GM18858 (cell line): ENCODE measurements around the gene ABITRAM.
"Not testable (repeated sequence)": the region's sequence is repeated elsewhere in the genome, so short reads cannot be mapped to it uniquely, and the experiment has no call there.

Experiments
- ATAC-seq: cut with Tn5 transposase; IDR thresholded peaks from one replicate; pipeline ENCODE4 v1.9.1; 2021; ENCODE audit not compliant: unreplicated experiment

Gene ABITRAM

GRCh38 chr9:108924466-108924865, 9.7 kb upstream of the ABITRAM start:
- ATAC-seq: no peak

DNA sequence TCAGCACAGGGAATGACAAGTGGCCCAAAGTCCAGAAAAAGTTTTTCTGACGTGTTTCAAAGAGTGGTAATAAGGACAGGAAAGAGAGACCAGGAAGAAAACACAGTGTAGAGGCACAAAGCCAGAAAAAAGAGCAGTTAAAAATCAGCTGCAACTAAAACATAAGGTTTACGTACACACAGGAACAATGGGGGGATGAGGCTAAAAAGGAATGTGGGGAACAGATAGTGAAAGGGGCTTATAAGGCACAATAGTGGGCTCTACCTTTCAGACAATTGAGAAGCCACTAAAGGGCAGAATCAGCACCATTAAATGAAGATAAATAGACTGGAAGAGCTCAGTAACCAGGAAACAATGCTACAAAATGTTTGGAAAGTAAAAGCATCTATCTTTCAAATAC, 5.8 kb upstream of the ABITRAM start:
- no peak for ATAC-seq

GRCh38 chr9:108933231-108933717, 926 bp upstream of the ABITRAM start:
- no peak for ATAC-seq

GRCh38 chr9:108933718-108934322, 380 bp upstream of the ABITRAM start, which contains the start of gene ELP1:
ELP1 (minus strand) TSS chr9:108934124; CDS start chr9:108931146, 2,978 bp downstream.
- peak; percentile 84 for ATAC-seq

GRCh38 chr9:108937561-108938305, 3.5 kb downstream of the ABITRAM start:
- ATAC-seq: no peak

DNA sequence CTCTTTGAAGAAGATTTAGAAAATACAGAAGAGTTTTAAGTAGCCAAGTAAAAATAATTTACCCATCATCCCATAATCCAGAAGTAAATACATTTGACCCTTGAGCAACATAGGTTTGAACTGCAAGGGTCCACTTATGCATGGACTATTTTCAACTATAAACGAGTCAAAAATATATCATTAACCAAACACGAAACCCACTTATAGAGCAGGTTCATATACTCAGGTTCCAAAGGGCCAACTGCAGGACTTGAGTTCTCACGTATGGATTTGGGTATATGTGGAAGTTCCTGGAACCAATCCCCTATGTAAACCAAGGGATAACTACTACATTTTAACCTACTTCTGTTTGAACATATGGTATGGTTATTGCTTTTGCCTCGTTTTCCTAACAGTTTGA, 5.8 kb downstream of the ABITRAM start:
- no peak for ATAC-seq

DNA sequence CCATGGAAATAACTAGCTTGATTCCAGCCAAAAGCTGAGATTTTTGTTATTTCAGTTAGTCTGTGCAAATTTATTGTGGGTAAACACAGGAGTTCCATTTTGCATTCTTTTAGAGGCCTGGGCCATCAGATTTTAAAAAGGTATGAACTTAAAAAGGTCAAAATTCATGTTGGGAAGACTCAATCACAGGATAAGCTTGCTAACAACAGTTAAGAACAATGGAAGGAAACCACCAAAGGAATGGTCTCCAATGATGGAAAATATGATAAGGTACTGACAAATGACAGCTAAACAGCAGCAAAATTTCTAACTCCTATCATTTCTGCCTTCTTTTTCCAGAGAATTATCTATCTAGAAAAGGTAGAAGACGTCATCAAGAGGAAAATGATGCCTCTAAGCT, 16.0 kb downstream of the ABITRAM start:
- no peak for ATAC-seq

GRCh38 chr9:108951578-108951977, 17.4 kb downstream of the ABITRAM start:
- ATAC-seq: no peak

GRCh38 chr9:108953983-108954574, 19.9 kb downstream of the ABITRAM start:
- ATAC-seq: no peak

DNA sequence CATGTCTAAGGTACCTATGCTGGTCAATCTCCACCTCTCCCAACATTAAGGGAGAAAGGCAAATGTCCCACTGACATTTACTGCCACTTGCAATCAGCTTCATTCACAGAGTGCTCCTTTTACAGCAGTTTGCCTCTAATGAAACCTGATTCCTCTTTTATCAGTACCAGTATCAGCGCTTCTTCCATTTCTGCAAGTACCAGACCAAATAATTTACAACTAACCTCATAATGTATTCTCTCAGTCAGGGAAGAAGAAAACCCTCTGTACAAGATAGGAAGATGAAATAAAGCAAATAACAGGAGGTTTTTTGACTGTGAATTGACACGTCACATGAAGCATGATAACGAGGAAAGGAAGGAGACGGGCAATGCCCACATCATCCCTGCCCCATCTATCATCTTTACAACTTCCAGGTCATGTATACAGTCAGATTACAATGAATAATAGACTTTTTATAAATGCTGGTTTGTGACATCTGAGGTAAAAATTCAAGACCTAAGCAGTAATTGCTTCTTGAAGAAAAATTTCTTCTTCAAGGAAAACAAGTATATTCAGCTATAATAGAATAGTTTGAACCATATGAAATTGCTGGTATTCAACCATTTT, 21.9 kb downstream of the ABITRAM start:
- no peak for ATAC-seq

- no peak for ATAC-seq
Observed at GRCh38 chr9:108956631-108957026, 22.4 kb downstream of the ABITRAM start.

DNA sequence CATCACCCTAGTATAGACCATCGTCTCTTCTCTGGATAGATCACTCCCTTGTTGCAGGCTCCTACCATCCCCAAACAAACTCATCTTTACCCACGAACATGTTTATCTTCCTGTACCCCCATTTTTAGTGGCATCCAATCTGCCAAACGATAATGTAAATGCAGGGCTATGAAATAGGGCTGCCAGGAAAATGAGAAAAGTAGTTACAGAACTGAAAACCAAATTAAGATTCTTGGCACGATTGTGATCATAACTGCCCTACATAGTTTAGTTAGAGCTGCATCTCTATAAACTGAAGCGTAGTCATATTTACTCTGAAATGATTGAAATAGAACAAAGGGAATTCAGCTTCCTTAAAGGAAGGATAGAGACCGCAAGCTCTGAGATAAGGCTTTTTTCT, 26.1 kb downstream of the ABITRAM start:
- ATAC-seq: no peak

- no peak for ATAC-seq
Observed at GRCh38 chr9:108961151-108961550, 27.0 kb downstream of the ABITRAM start.

- ATAC-seq: no peak
Observed at GRCh38 chr9:108963459-108964143, 29.4 kb downstream of the ABITRAM start.

GRCh38 chr9:108967916-108968315, 33.7 kb downstream of the ABITRAM start:
- ATAC-seq: no peak

GRCh38 chr9:108971392-108971791, 37.2 kb downstream of the ABITRAM start:
- ATAC-seq: not testable (repeated sequence)

- ATAC-seq: no peak
Observed at GRCh38 chr9:108972186-108972585, 38.0 kb downstream of the ABITRAM start.

DNA sequence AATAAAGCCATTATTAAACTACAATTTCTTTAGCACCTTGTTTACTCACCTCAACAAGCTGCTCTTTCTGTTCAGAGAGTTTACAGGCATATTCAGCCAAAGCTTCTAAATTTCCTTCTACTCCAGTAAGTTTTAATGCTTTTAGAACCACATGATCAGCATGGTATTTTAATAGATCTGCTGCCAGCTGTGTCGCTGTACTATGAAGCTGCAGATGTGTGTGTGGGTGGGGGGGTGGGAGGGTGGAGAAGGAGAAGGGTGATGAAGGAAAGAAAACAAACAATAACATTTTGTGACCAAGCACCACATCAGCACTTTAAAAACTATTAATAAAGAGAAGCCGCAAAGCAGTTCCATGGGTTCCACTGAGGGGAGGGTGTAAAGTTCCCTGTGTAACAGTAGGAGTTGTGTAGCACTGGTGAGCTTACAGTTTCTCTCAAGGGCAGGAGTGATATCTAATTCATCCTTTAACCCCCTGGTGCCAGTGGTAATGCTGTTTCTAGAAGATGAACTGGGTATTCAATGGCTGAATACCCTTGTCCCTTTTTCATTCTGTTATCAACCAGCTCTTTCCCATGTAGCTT, 38.5 kb downstream of the ABITRAM start:
- no peak for ATAC-seq

DNA sequence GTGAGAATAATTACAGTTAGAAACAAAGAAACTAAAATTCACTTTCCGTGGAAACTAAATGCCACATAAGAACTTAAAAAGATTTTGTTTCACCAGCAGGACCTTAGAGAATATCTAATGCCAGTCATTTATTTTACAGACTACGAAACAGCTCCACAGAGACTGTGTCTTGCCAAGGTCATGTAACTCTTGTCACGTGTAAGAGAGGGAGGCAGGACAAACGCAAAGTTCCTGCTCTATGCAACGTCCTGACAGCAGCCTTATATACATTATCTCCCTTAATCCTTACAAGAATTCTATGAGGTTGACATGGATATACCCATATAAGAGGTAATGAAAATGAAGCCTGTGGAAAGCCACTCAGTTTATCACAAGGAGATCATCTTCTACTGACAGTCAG, 39.7 kb downstream of the ABITRAM start:
- ATAC-seq: no peak

DNA sequence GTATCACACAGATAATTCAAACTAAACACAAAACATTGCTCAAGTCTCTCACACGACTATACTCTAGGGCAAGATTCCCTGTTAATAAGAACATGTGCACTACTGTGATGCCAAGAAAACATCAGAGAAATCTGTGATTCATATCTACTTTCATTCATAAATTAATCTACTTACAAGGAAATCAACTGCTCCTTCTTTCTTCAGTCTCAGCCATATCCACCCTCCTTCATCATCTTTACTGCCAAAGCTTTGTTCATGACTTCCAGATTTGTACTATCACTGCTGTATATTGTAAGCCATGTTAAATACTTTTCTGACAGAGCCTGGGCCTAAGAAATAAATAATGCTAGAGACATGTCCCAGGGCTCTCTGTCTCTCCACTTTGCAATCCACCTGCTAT, 44.0 kb downstream of the ABITRAM start:
- no peak for ATAC-seq

GRCh38 chr9:108980893-108981292, 46.7 kb downstream of the ABITRAM start:
- no peak for ATAC-seq
